ENCODE data around the gene FAM89A.
"Not testable (repeated sequence)": the region's sequence is repeated elsewhere in the genome, so short reads cannot be mapped to it uniquely, and the experiment has no call there.

Gene FAM89A

DNA sequence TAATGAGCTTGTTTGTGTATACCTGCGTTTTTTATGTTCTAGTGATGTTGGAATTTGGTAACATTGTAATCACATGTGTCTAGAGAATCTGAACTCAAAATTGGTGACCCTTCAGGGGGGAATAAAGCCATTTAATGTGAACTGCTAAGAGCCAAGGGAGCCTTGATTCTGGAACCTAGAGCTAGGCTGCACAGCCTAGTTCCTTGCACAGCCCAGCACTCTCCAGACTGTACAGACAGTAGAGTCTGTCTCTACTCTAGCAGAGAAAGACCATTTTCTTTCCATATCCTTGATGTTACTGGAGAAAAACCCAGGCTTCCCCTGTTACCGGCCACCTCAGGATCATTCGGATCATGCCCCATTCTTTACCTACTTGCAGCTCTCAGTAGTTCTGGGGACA lies 52.6 kb downstream of the FAM89A start:
- DNase-seq (ENCODE audit: low spot score): no peak

DNA sequence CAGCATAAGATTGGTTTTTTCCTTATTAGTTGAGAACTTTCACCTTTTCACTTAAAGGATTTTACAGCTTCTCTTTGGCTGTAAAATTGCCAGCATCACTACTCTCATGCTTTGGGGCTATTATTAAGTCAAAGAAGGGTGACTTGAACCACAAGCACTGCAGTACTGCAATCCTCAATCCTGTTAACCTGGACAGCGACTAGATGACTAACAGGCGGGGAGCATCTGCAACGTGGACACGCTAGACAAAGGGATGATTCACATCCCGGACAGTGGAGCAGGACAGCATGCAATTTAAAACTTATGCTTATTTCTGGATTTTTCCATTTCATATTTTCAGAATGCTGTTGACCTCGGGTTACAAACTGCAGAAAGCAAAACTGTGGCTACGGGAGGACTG lies 53.1 kb downstream of the FAM89A start:
- DNase-seq (ENCODE audit: low spot score): peak; percentile 81

DNA sequence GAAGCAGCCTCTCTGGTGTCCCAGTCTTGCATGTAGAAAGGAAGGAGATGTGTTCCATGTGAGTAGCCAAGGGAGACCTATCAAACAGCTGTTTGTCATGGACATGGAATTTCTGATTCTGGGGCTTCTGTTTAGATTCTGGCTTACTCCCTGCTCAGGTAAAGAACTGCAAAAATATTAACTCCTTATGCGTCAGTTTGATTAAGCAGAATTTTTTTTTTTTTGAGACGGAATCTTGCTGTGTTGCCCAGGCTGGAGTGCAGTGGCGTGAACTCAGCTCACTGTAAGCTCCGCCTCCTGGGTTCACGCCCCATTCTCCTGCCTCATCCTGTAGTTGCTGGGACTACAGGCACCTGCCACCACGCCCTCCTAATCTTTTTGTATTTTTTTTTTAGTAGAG lies 54.3 kb downstream of the FAM89A start:
- no peak for DNase-seq (ENCODE audit: low spot score)

DNA sequence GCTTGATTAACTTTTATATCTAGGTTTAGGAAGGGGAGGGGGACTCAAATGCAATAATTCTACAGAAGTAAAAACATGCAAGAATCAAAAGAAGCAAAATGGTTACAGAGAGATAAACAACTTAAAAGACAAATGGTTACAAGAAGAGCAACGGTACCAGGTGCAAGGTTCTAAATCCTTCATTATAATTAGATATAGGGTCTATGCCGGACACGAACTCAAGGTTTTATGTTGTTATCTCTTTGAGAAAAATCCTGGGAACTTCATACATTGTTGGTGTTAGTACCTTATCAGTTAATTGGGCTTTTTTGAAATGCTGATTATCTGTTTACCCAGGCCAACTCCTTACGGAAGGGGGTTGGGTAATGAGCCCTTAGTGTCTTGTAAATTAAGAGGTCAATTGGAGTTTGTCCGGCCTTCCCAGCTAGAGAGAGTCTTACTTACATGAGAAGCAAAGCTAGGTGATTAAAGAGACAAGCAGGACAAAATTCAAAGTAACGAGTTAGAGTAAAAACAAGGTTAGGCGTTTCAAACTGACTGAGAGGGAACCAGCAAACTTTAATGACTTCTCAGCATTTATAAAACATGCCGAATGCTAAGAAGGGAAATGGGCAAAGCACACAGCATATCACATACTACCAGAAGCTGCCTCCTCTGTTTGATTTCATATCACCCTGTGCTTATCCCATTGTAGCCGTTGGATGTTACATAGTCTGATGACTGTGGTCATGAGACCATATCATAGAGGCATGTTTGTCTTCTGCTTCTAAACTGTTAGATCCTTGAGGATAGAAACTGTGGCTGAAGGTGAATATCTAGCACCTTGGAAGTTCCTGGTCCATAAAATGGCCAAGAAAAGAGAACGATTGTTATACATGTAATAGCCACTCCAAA lies 55.2 kb downstream of the FAM89A start:
- not testable (repeated sequence) for DNase-seq (ENCODE audit: low spot score)

DNA sequence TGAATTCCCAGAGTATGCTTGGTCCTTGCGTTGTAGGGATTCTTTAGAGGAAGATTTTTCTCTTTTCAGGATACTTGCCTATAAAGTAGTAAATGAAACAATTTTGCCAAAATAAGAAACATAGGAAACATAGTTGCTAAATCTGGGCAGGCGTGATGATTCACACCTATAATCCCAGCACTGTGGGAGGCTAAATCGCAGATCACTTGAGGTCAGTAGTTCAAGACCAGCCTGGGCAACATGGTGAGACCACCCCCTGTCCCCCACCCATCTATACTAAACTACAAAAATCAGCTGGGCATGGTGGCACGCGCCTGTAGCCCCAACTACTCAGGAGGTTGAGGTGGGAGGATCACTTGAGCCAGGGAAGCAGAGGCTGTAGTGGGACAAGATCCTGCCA lies 56.2 kb downstream of the FAM89A start:
- no peak for DNase-seq (ENCODE audit: low spot score)

DNA sequence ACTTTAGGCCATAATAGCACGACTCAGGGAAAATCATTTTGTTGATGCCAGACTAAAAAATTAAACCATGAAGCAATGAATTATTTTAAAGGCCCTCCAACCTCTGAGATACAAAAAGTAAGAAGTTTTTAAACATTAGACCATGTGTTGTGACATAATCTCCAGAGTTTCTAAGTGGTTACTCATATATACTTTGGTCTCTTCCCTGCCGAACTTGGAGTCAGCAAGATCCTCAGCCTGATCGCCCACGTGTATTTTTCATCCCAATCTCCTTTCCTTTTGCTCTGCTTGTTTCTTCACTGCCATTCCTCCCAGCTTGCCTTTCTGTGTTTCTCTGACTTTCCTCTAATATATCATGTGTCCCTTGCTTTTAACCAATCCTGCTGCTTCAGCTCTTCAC lies 57.4 kb downstream of the FAM89A start:
- DNase-seq (ENCODE audit: low spot score): no peak

DNA sequence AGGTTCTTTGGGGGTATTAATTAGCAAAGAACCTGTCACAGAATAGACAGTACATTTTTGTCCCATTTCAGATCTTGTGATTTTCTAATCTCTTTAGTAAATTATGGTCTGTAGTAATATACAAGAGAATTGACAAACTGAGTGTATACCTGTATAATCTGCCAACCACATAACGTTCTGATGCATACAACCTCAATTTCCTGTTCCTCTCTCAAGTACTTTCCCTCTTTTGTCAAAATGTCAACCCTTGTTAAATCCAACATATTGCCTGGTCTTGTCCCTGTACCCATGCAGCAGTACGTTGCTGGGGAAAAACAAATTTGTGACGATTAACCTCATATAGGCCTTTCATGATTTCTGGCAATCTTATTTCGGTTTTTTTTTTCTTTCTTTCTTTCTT lies 60.1 kb downstream of the FAM89A start:
- no peak for DNase-seq (ENCODE audit: low spot score)

DNA sequence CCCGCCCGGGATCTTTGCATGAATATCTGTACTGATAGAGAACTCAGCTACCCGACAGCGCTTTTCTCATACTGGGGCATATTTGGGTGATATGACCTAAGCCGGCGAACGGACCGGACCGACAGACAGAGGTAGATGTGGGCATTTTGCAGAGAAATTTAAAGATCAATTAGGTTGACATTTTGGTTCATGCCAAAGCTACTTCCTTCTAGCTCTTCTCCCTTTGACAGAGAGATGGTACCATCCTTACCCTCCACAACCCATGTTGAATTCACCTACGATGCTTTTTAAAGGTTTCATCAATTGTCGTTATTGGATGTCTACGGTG lies 60.7 kb downstream of the FAM89A start:
- no peak for DNase-seq (ENCODE audit: low spot score)

DNA sequence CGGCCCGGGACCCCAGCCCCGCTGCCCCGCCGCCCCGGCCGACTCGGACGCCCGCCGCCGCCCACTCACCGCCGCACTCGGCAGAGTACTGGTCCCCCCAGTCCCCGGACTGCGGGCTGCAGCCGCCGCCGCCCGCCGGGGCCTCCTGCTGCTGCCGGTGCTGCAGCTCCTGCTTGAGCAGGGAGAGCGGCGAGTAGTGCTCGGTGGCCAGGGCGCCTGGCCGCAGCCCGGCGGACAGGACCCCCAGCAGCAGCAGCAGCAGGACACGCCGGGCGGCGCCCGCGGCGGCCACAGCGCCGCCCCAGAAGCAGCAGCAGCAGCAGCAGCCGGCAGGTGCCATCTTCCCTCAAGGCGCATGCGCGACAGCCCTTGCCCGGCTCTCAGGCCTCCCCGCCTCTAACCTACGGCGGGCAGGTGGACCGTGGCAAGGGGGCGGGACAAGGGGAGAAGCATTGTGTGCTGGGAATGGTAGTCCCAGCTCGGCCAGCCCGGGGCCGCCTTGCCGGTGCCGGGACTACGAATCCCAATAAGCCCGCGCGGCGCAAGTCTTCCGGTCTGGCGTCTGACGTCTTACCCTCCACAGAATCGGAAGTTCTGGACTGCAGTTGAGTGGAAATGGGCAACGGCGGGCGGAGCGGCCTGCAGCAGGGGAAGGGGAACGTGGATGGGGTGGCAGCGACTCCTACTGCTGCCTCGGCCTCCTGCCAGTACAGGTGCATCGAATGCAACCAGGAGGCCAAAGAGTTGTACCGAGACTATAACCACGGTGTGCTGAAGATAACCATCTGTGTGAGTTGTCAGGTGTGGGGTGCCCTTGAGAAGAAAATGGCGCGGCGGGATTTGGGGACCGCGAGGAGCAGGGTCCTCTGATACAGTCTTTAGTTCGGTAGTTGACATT lies 61.3 kb downstream of the FAM89A start, which contains the start of the genes ARV1 and TTC13:
Gene ARV1, plus strand, starts transcription at position 604 of the 898 bp plus-strand sequence. Its CDS starts 12 bp downstream, at position 616.
Gene TTC13, minus strand, starts transcription at position 371 of the 898 bp plus-strand sequence. Its CDS starts 31 bp downstream, at position 340.
- DNase-seq (ENCODE audit: low spot score): peak; percentile 99

DNA sequence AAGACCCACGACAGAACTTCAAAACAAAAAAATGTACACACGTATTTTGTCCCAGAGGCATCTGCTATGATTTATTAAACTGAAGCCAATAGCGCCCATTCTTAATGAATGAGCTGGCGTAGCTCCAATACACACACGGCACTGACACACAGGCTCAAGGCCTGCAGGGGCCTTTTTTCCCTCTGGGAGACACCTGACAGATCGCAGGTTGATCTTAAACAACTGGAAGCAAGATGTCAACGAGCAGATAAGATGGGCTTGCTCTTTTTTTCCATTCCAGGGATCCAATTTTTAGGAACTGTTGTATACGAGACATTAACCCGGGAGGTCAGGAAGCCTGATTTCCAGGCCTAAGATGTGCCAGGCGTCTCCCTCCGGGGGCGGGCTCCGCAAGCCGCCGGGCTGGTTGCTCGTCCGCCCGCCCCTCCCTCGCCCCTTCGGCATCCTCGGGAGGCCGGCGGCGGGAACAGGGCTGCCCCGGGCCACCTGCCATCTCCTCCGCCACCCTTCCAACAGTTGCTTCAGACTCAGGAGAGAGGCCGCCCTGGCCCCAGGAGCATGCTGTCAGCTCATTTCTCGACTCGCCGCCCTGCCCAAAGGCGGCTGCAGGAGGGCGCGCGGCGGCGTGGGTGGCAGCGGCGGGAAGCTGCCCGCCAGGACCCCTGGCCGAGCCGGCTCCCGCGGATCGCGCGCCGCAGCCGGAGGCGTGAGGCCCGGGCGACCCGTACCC lies 62.1 kb downstream of the FAM89A start:
- DNase-seq (ENCODE audit: low spot score): peak; percentile 9

DNA sequence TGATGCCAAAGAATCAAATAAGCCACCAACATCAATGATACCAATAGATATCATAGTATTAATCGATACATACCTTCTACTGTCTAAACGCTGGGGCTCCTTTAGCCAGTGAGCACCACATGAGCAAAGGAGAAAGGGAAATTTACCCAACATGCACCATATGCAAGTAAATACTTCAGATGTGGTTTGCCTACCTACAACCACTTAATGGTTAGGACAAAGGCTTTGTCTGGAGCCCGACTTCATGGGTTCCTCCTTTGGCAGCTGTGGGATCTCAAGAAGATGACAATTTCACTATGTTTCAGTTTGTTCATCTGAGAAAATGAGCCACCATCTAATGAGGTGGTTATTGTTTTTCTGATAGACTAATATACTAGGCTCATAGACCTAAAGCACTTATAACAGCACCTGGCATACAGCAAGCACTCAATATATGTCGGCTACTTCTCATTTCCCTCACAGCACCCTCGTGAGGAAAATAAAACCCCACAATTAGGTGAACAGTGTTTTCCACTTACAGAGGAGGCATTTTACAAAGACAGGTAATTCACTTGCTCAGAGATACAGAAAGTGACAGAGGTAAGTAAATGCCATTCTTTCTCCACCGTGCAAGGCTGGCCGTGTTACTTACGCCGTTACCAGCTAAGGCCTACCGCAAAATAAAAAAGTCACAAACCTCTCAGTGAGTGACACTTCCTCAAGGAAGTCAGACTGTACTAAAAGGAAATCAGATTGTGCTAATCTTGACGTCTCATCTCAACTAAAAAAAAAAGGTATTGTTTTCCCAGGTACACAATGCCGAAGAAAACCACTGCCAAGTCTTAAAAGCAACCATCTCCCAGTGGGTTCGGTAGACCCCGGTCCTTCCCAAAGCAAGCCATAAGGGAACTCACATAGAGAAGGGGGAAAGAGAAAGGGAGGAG lies 63.0 kb downstream of the FAM89A start:
- no peak for DNase-seq (ENCODE audit: low spot score)

DNA sequence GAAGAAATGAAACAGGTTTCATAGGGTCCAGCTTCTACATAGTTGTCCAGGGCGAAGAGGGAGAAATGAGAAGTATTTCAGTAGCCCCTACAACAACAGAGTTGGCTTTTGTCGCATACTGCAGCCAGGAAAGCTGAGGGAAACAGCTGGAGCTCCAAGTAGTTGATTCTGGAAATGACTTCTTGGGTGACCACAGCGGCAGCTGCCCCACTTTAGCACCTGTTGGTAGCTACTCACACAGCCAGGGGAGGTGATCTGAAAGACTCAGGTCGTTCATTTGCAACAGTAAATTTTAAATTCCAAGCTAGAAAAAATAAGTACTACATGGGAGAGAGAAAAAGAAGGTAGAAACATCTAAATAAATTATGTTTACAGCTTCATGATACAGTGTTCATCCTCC lies 63.7 kb downstream of the FAM89A start:
- no peak for DNase-seq (ENCODE audit: low spot score)

DNA sequence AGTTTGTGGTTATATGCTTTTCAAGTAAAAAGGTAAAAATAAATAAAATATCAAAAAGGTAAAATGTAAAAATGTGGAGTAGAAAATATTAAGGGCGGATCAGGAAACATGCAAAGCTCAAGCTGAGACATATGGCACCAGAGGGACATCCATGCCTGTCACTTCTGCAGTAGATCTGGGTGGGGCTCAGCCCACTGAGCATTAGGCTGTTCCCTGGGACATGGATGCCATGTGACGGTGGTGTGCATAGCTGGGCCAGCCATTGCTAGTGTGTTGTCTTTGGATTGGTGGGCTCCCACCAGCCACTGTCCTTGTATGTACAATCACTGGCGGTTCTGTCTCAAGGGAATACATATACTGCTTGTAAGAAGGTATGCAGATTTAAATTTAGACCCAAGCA lies 64.4 kb downstream of the FAM89A start:
- DNase-seq (ENCODE audit: low spot score): no peak

DNA sequence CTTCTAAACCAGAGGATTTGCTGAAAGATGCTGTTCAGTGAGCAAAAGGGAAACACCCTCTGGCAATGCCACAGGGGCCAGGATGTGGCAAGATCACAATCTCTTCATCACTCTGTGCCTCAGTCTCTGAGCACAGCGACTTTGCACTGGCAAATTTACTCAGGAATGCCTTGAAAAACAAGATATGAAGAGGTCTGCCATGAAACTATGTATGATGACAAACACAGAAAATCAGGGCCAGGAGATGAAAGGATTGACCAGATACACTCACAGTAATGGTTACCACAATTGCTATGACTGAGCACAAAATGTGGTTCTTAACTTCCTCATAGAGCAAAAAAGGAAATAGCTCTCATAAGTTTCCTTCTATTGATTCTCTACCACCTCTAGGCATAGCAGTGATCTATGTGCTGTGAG lies 67.2 kb downstream of the FAM89A start:
- DNase-seq (ENCODE audit: low spot score): peak; percentile 17

DNA sequence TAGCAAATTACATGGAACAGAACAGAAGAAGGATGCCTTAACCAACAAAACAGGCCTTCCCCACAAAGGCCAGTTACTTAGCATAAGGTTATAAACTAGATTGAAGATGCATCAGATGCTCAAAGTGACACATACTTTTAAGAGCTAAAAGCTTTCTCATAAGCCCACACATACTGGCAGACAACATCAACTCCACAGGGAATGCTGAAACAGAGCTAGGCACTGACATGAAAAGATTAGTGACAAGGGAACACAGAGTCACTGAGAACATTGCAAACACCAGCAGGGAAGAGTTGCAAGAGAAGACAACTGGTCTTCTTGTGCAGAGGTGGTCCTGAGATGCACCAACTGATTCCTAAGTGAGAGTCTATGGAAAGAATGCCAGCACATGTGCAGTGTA lies 68.3 kb downstream of the FAM89A start:
- no peak for DNase-seq (ENCODE audit: low spot score)

DNA sequence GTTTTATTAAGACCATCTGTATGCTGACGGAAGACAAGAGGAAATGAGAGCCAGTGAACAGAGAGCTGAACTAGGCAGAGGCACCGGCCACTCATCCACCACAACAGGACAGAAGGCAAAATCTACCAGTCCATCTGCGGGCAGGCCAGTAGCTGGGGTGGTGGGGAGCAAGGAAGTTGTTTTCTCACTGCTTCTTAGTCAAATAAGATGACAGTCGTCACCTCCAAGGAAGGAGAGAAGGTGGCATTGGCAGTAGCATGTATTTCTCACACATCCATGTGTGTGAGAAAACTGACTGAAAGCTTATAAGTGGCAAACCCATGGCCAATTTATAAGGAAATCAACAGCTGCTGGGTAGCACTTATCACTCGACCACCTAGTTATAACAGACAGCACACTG lies 69.6 kb downstream of the FAM89A start:
- no peak for DNase-seq (ENCODE audit: low spot score)
